ENCODE results near the gene CASP2.

- TF ChIP-seq POLR2A (IDR thresholded peaks at IDR 0.05) = no peak
- TF ChIP-seq CTCF (IDR thresholded peaks at IDR 0.05) = no peak
- TF ChIP-seq POLR2AphosphoS5 (IDR thresholded peaks at IDR 0.05) = no peak
Measured at GRCh38 chr7:143280566-143280965, 7.6 kb upstream of the CASP2 start.
